GM19099 (cell line): ENCODE measurements around the gene VEGFD.

Experiments
- POLR2A ChIP-seq: IDR thresholded peaks from 3 replicates; pipeline ENCODE4 v1.6.1; 2011; ENCODE audit warnings: low read depth; ENCODE audit not compliant: insufficient read length; ENCODE audit errors: extremely low read depth

Gene VEGFD

DNA sequence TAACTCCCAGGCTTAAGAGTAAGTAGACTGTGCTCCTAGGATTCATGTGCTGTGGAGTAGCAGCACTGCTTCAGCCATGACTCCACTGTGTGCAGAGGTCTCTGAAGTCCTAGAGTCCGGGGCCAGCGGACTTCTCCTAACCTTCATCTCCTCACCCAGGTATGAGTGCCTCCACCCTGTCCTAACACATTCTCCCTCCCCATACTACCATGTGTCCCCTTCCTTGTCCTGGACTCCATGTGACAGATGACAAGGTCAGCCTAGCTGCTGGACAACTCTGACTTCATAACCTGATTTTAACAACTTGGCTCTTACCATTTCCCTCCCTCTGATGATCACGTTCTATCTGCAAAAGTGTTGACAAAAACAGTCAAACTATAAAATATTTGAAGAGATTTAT lies 85.4 kb downstream of the VEGFD start:
- no peak for TF ChIP-seq POLR2A

DNA sequence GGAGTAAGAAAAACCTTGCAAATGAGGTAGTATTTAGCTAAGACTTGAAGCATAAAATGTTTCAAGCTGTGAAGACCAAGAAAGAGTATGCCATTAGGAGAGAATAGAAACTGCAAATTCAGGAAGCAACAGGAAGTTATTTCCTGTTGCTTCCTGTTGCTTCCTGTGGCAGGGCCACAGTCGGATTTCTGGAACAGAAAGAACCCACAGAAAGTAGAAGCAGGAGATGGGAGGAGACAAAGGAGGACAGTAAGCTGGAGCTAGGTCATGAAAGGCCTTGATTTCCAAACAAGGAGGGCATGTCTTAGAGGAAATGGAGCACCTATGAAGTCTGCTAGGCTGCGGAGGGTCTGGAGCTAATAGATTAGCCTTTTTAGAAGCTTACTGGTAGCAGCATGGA lies 86.0 kb downstream of the VEGFD start:
- no peak for TF ChIP-seq POLR2A
